ENCODE measurements around the gene KIAA0753.
"Not testable (repeated sequence)": the region's sequence is repeated elsewhere in the genome, so short reads cannot be mapped to it uniquely, and the experiment has no call there.

Gene KIAA0753

GRCh38 chr17:6668219-6668618 is 27.7 kb upstream of the KIAA0753 start:
- no peak for FAIRE-seq

- FAIRE-seq = no peak
These were observed 27.0 kb upstream of the KIAA0753 start for GRCh38 chr17:6667516-6667915.

- FAIRE-seq = no peak
These were observed 26.0 kb upstream of the KIAA0753 start for GRCh38 chr17:6666557-6666956.

- peak; percentile 89 for FAIRE-seq
These were observed 25.6 kb upstream of the KIAA0753 start for GRCh38 chr17:6666077-6666521.

GRCh38 chr17:6663200-6663599 is 22.7 kb upstream of the KIAA0753 start:
- not testable (repeated sequence) for FAIRE-seq

- no peak for FAIRE-seq
These were observed 20.9 kb upstream of the KIAA0753 start for GRCh38 chr17:6661464-6661848.

- FAIRE-seq = no peak
These were observed 20.4 kb upstream of the KIAA0753 start for GRCh38 chr17:6660805-6661463.

- FAIRE-seq = no peak
These were observed 19.6 kb upstream of the KIAA0753 start for GRCh38 chr17:6660101-6660500.

- not testable (repeated sequence) for FAIRE-seq
These were observed 17.9 kb upstream of the KIAA0753 start for GRCh38 chr17:6658411-6658810.

GRCh38 chr17:6657633-6658287 is 17.2 kb upstream of the KIAA0753 start:
- no peak for FAIRE-seq

- FAIRE-seq = not testable (repeated sequence)
These were observed 16.5 kb upstream of the KIAA0753 start for GRCh38 chr17:6656797-6657632.

GRCh38 chr17:6655732-6656361 is 15.3 kb upstream of the KIAA0753 start:
- not testable (repeated sequence) for FAIRE-seq

GRCh38 chr17:6654841-6655731 is 14.6 kb upstream of the KIAA0753 start:
- FAIRE-seq = no peak

GRCh38 chr17:6651919-6652452 is 11.5 kb upstream of the KIAA0753 start:
- no peak for FAIRE-seq

- peak; percentile 92 for FAIRE-seq
These were observed 10.9 kb upstream of the KIAA0753 start, which contains the start of the genes C17orf100 and MED31 for GRCh38 chr17:6651354-6651918. C17orf100 (plus strand) TSS chr17:6651762; CDS start chr17:6651914, 152 bp downstream. MED31 (minus strand) TSS chr17:6651605; CDS start chr17:6651528, 77 bp downstream.

GRCh38 chr17:6648181-6648580 is 7.7 kb upstream of the KIAA0753 start:
- FAIRE-seq = no peak

- FAIRE-seq = no peak
These were observed 3.1 kb upstream of the KIAA0753 start for GRCh38 chr17:6643451-6644125.

- no peak for FAIRE-seq
These were observed 2.1 kb upstream of the KIAA0753 start for GRCh38 chr17:6642592-6642991.

- FAIRE-seq = no peak
These were observed 844 bp upstream of the KIAA0753 start for GRCh38 chr17:6641247-6641863.
